MM.1S (cell line): Measurements from ENCODE around the gene CNTN5.

Experiments used
- DNase-seq: peaks from one replicate; pipeline ENCODE4 v3.0.0-alpha.2; 2015
- H2AFZ ChIP-seq: fragments of 300-600 bp; sonication (generic); 2 replicates; pipeline ENCODE4 v1.6.0; 2016; ENCODE audit warnings: antibody characterized with exemption, low read length
- H3F3A ChIP-seq: fragments of 300-600 bp; sonication (generic); 2 replicates; pipeline ENCODE4 v1.6.1; 2016; ENCODE audit warnings: mild to moderate bottlenecking, antibody characterized with exemption, low read length, moderate library complexity, mixed read lengths; ENCODE audit not compliant: insufficient read depth
- H3K27ac ChIP-seq: fragments of 300-600 bp; sonication (generic); 2 replicates; pipeline ENCODE4 v1.5.1; 2016; ENCODE audit warnings: mild to moderate bottlenecking, low read length
- H3K27me3 ChIP-seq: fragments of 300-600 bp; sonication (generic); replicated peaks from 2 replicates; pipeline ENCODE4 v1.6.0; 2016; ENCODE audit warnings: low read length; ENCODE audit not compliant: insufficient read depth
- H3K36me3 ChIP-seq: fragments of 300-600 bp; sonication (generic); replicated peaks from 2 replicates; pipeline ENCODE4 v1.6.1; 2016; ENCODE audit warnings: mild to moderate bottlenecking, low read length, mixed read lengths; ENCODE audit not compliant: insufficient read depth
- H3K4me1 ChIP-seq: fragments of 300-600 bp; sonication (generic); 2 replicates; pipeline ENCODE4 v1.6.1; 2016; ENCODE audit warnings: low read length, mixed read lengths
- H3K4me2 ChIP-seq: fragments of 300-600 bp; sonication (generic); 2 replicates; pipeline ENCODE4 v1.6.0; 2016; ENCODE audit warnings: low read depth, low read length
- H3K4me3 ChIP-seq: fragments of 300-600 bp; sonication (generic); 2 replicates; pipeline ENCODE4 v1.5.1; 2016; ENCODE audit warnings: low read length, mixed read lengths
- H3K79me2 ChIP-seq: fragments of 300-600 bp; sonication (generic); 2 replicates; pipeline ENCODE4 v1.6.1; 2016; ENCODE audit warnings: mixed run types, low read length, mixed read lengths
- H3K9ac ChIP-seq: fragments of 300-600 bp; sonication (generic); 2 replicates; pipeline ENCODE4 v1.6.1; 2016; ENCODE audit warnings: low read length, mixed read lengths
- H3K9me2 ChIP-seq: fragments of 300-600 bp; sonication (generic); replicated peaks from 2 replicates; pipeline ENCODE4 v1.6.1; 2016; ENCODE audit warnings: mild to moderate bottlenecking, low read length, mixed read lengths; ENCODE audit not compliant: insufficient read depth
- H3K9me3 ChIP-seq: fragments of 300-600 bp; sonication (generic); replicated peaks from 2 replicates; pipeline ENCODE4 v1.6.1; 2016; ENCODE audit warnings: mild to moderate bottlenecking, low read length, mixed read lengths; ENCODE audit not compliant: insufficient read depth
- H4K20me1 ChIP-seq: fragments of 300-600 bp; sonication (generic); 2 replicates; pipeline ENCODE4 v1.6.1; 2016; ENCODE audit warnings: mild to moderate bottlenecking, low read length, moderate library complexity, mixed read lengths; ENCODE audit not compliant: insufficient read depth
- CTCF ChIP-seq: fragments of 300-600 bp; sonication (generic); IDR thresholded peaks from 2 replicates; pipeline ENCODE4 v1.5.1; 2016; ENCODE audit warnings: antibody characterized with exemption, low read length, mixed read lengths
- EZH2 ChIP-seq: fragments of 300-600 bp; sonication (generic); optimal IDR thresholded peaks from 2 replicates; pipeline ENCODE3; 2017; ENCODE audit warnings: low read depth, mild to moderate bottlenecking, antibody characterized with exemption, low read length, mixed read lengths
- EZH2phosphoT487 ChIP-seq: fragments of 300-600 bp; sonication (generic); IDR thresholded peaks from 2 replicates; pipeline ENCODE4 v1.6.1; 2018; ENCODE audit warnings: antibody characterized with exemption, low read length

The CNTN5 gene

DNA sequence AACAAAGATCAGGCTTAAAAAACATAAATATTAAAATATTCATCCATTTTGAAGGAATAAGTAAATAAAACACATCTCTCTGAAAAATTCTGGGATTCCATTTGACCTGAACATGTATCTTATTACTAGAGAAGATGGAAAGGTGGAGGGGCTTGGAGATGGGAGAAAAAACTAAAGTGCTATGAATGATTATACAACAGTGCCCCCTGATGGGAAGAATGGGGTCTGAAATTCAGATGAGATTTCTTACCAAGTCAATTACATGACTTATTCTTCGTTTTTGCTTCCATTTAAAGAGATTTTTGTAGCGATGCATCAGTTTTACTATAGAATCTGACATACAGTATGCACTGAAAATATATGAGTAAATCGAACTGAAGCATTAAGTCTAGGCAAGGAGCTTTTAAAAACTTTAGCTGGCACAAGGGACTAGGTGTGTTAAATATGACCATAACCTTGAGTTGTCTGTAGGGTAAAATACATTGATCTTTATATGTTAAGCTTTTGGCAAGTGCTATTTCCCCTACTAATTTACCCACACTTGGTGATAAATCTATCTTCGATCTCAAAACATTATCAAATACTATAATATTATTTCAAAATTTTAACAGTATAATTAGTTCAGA, 718.8 kb downstream of the CNTN5 start:
- Histone ChIP-seq H3K9me3 (no peaks in the 10 kb centered on the region), H3K79me2 (no peaks in the 10 kb centered on the region), H3K27ac (no peak overlapping the region), H3K4me3 (no peak overlapping the region), H3K27me3 (no peaks in the 10 kb centered on the region), H2AFZ (no peak overlapping the region), H3K36me3 (no peaks in the 10 kb centered on the region), H3K9ac (no peak overlapping the region), H3F3A (no peaks in the 10 kb centered on the region), H4K20me1 (no peaks in the 10 kb centered on the region), H3K4me2 (no peak overlapping the region), H3K4me1 (no peaks in the 10 kb centered on the region), H3K9me2 (no peaks in the 10 kb centered on the region)
- peak; percentile 67 for TF ChIP-seq CTCF
- TF ChIP-seq EZH2phosphoT487, result no peak
- peak; percentile 30 for DNase-seq

DNA sequence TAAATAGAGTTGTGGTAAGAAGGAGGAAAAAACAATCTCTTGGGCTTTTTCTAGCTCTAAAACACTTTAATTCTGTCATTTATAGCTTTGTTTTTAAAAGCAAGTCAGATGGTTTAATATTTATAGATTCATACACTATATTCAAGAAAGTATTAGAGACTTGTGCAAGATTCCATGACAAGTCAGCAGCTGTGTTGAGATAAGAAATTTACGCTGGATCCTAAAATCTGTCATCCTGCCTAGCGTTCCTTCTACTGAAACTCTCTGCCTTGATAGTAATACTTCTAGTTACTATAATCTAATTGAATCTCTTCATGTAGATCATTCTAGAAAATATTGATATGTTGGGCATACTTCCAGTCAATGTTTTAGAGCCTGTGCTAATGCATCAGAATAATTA, 721.8 kb downstream of the CNTN5 start:
- no peaks in the 10 kb centered on the region for H3K9me2 ChIP-seq
- no peak for DNase-seq
- TF ChIP-seq EZH2 (no peak), EZH2phosphoT487 (no peak), CTCF (no peak)

DNA sequence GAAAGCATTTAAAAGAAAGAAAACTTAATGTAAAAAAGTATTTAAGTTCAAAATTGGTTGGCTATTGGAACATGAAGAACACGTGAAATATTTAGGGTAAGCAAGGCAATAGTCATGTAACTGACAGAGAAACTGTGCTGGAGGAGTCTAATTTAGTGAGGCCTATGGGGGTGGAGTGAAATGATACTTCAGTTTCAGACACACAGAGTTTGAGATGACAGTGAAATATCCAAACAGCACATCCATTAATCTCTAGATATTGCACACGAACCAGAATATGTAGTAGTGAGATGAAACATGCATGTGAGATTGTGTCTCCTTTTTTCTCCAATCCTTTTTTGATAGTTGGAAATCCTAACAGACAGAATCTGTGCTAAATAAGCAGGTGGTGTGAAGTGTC, 739.0 kb downstream of the CNTN5 start:
- no peaks in the 10 kb centered on the region for H3F3A ChIP-seq
- no peaks in the 10 kb centered on the region for H3K36me3 ChIP-seq
- no peaks in the 10 kb centered on the region for H4K20me1 ChIP-seq
- no peak overlapping the region for H3K27ac ChIP-seq
- H3K4me3 ChIP-seq, result no peak overlapping the region
- H3K4me1 ChIP-seq, result no peaks in the 10 kb centered on the region
- no peak for DNase-seq
- no peaks in the 10 kb centered on the region for H3K79me2 ChIP-seq
- no peaks in the 10 kb centered on the region for H3K9me2 ChIP-seq
- no peak overlapping the region for H3K4me2 ChIP-seq
- no peaks in the 10 kb centered on the region for H3K27me3 ChIP-seq
- no peak overlapping the region for H3K9ac ChIP-seq
- H2AFZ ChIP-seq, result no peak overlapping the region
- TF ChIP-seq CTCF (no peak), EZH2 (no peak), EZH2phosphoT487 (no peak)
- H3K9me3 ChIP-seq, result no peaks in the 10 kb centered on the region

More for the DNA sequence above, 721.8 kb downstream of the CNTN5 start:
- no peak overlapping the region for H3K4me3 ChIP-seq
- no peaks in the 10 kb centered on the region for H3K79me2 ChIP-seq
- no peaks in the 10 kb centered on the region for H3K27me3 ChIP-seq
- H4K20me1 ChIP-seq, result no peaks in the 10 kb centered on the region
- no peaks in the 10 kb centered on the region for H3F3A ChIP-seq
- H3K27ac ChIP-seq, result no peak overlapping the region; the same call in 1 of the 2 replicates
- H3K9me3 ChIP-seq, result no peaks in the 10 kb centered on the region
- H3K4me2 ChIP-seq, result no peak overlapping the region
- H2AFZ ChIP-seq, result no peak overlapping the region
- H3K4me1 ChIP-seq, result no peaks in the 10 kb centered on the region
- H3K9ac ChIP-seq, result no peak overlapping the region
- H3K36me3 ChIP-seq, result no peaks in the 10 kb centered on the region
